Hematopoietic multipotent progenitor cell treated with erythropoietin and hydrocortisone succinate and interleukin-3 and kit ligand, for 8 days (in vitro differentiated cells): ENCODE results near the gene PLCXD3.
"Not testable (repeated sequence)": the region's sequence is repeated elsewhere in the genome, so short reads cannot be mapped to it uniquely, and the experiment has no call there.

Experiments used
- DNase-seq: peaks from one replicate; pipeline ENCODE4 v3.0.0-alpha.2; 2015

PLCXD3 gene

GRCh38 chr5:41482715-41483114 is 27.7 kb downstream of the PLCXD3 start:
- DNase-seq = no peak

- DNase-seq = no peak
These were observed 28.2 kb downstream of the PLCXD3 start for GRCh38 chr5:41482173-41482572.

DNA sequence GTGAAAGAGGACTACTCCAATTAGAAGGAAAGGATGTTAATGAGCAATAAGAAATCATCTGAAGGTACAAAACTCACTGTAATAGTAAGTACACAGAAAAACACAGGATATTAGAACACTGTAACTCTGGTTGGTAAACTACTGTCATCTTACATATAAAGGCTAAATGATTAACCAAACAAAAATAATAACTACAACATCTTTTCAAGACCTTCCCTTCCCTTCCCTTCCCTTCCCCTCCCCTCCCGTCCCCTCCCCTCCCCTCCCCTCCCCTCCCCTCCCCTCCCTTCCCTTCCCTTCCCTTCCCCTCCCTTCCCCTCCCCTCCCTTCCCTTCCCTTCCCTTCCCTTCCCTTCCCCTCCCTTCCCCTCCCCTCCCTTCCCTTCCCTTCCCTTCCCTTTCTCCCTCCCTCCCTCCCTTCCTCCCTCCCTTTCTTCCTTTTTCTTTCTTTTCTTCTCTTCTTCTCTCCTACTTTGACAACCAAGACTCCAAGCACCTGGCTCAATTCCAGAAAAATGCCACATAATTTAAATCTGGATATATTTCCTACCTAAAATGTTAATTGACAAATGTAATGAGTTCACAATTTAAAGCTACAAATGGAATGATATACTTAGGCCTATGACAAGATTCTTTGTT is 38.7 kb downstream of the PLCXD3 start:
- not testable (repeated sequence) for DNase-seq

DNA sequence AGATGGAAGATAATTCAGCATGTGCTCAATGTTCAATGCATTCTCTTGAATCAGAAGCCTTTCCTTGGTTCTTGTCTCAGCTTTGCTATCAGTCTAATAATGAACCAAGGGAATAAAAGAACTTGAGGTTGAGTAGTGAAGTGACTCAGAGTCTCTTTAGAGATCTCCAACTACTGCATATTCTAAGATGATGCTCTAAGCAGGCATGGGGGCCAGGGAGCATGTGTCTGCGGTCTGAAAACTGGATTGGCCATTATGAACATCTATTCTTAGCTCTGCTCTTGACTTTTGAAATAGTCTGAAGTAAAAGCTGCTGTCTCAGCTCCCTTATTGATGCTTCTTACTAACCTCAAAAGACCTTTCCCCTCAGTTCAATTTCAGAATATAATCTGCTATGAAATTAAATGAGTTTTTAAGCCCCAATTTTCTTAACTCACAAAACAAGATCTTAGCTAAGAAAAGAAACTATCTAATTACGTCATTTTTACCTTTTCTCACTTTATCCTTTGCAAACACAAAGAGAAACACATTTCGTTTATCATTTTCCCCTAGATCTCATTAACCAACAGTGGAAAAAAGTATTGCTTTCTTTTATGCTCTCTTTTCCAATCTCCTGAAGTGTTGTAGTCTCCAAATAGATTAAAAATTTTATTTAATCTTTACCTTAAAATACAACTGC is 44.8 kb downstream of the PLCXD3 start:
- DNase-seq = no peak

GRCh38 chr5:41459557-41459956 is 50.8 kb downstream of the PLCXD3 start:
- no peak for DNase-seq

DNA sequence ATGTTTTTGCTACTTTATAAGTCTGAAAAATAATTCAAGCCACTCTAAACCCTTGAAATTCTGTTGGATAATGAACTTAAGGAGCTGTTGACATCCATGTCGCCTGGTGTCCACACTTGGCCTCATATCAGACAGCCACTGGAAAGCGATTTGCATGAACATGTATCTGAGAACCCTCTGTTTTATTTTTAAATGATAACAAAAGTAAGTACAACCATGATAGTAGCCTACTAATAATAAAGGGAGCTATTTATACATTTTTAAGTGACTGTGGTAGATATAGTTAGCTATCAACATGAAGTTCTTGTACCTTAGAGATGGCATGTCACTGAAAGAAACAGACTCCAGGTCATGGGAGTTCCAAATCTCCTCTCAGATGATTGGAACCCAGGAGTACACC is 53.3 kb downstream of the PLCXD3 start:
- DNase-seq = no peak

- no peak for DNase-seq
These were observed 57.9 kb downstream of the PLCXD3 start for GRCh38 chr5:41452506-41452905.

- DNase-seq = no peak
These were observed 62.5 kb downstream of the PLCXD3 start for GRCh38 chr5:41447650-41448510.

DNA sequence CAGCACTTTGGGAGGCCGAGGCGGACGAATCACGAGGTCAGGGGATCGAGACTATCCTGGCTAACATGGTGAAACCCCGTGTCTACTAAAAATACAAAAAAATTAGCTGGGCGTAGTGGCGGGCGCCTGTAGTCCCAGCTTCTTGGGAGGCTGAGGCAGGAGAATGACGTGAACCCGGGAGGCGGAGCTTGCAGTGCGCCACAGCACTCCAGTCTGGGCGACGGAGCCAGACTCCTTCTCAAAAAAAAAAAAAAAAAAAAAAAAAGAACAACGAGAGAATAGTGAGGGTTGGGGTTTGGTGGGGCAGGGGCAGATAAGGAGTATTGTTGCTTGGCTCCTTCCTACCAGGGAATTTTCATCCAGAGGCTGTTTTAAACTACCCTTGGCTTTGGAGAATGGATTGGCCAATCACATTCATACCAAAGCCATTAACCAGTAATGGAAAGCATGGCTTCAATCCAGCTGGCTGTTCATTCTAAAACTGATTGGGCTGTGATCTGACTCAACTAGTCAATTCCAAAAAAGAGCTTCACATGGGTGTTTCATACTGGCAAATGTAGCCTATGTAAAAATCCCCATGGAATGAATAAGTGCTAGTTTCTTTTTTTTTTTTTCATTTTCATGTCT is 64.4 kb downstream of the PLCXD3 start:
- no peak for DNase-seq

GRCh38 chr5:41435276-41435675 is 75.1 kb downstream of the PLCXD3 start:
- no peak for DNase-seq

DNA sequence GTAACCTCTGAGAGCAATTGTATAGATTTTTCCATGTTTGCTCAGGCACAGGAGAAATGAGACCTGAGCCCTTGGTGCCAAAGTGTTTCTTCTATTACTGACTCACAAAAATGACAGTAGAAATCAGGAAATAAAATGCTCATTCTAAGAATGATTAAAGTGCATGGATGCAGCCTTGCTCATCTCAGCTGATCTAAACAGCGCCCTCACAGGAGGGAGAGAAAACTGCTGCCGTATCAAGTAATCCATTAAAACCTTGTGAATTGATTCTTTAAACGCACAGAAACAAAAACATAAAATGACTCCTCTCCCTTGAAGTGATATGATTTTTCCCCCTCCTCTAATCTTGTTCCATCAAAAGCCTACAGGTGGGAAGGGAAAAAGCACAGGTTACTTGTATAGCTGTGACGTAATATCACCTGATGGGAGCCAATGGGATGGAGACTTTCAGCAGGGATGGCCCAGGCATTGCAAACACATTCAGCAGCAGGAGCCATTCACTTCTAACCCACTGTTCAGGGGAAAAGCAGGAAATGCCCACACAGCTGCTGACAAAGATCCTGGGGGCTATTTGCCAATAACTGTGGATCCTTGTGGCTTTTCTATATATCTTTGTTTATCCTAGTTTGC is 76.7 kb downstream of the PLCXD3 start:
- DNase-seq = no peak

GRCh38 chr5:41432481-41433253 is 77.7 kb downstream of the PLCXD3 start:
- DNase-seq = no peak

DNA sequence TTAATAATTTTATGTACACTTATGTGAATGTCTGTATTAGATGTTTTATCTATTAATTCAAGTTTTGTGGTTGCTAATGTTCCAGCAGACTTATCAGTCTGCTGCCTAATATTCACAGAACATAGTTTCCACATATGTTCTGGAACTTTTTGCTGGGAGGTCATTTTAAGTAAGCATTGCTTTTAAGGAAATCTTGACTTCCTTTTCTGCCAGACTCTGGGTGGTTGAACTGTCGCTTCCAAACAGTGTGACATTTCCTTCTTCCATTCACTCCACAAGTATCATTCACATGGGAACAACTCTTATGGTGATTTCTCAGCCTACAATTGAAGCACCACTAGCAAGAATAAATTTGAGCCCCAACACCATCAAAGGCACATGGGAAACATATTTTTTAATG is 82.9 kb downstream of the PLCXD3 start:
- no peak for DNase-seq

GRCh38 chr5:41425736-41426135 is 84.7 kb downstream of the PLCXD3 start:
- DNase-seq = no peak

- DNase-seq = no peak
These were observed 89.8 kb downstream of the PLCXD3 start for GRCh38 chr5:41420492-41421067.

DNA sequence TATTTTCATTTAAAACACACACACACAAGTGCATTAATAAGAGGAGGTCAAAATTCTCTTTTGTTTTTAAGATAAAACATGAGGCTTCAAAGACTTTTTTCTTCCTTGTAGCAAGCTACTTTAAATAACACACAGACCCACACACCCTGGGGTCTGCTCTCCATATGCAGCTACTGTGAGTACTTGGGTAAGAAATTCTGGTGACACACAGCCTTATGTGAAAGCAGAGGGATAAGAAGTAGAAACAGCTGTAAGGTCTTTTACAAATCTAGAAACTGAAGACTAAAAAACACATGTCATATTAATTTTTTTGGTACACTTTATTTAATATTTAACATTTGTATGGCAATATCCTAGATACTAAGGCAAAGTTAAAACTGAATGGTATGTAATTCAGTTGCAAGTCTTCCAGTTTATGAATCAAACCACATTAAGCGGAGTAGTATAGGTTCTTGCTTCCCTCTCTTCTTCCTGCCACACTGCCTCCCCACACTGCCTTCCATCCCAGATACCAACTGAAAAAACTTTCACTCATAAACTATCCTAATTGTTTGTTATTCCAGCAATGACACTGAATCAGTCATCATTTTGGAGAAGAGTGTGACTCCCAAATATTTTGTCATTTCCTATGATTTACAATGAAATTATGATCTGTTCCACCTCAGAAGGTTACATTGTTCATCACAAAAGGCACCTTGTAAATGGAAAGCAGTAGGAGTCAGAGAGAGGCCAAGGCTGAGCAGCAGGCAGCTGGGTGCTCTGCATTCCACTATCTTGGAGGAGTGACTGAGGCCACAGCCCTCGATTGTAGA is 92.0 kb downstream of the PLCXD3 start:
- no peak for DNase-seq

DNA sequence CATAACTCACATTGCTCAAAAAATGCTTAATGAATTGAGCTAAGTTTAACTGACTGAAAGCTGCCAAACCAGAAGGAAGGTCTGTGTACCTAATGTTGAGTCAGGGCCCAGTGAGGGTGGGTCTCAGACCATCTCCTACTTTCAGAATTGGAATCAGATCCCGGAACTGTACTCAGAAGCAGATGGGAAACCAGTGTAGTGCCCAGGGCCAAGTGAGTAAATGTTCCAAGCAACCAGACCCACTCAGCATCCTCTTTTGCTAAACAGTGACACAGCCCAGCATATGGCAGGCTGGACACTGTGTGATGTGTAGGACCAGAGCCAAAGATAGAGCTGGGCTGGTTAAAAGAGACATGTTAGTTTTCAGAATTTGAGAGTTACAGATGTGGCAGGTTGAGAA is 94.1 kb downstream of the PLCXD3 start:
- no peak for DNase-seq

DNA sequence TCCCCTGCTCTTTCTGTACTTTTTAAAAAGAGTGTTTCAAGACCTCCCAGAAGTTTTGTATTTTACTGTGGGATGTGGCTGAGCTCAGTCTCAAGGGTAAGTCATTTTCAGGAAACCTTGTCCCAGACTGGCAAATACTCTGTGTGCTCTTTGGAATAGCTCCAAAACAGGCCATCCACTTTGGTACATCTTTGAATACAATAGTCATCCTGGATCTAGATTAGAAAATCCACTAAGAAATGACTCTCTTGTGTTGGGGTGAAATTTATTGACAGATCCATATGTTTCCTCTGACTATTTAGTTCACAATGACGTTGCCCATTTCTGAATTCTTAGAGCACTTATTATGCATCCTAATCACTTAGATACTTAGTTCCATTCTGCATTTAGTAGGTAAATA is 95.2 kb downstream of the PLCXD3 start:
- DNase-seq = no peak

GRCh38 chr5:41414598-41414997 is 95.8 kb downstream of the PLCXD3 start:
- no peak for DNase-seq

DNA sequence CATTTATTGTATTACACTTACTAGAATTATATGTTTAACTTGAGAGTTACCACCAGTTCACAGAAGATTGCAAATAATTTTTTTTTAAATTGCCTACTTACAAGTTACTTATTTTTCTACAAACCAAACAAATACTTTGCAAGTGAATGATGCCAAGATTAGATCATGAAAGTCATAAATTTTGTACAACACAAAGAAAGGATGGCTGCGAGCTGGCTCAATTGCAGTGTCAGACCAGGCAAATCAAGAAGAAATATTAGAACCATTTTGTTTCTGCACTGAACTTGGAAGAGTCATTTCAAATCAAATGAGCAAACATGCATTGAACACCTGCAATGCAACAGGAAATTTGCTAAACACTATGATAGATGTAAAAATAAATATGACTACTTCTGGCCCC is 97.3 kb downstream of the PLCXD3 start:
- DNase-seq = no peak

DNA sequence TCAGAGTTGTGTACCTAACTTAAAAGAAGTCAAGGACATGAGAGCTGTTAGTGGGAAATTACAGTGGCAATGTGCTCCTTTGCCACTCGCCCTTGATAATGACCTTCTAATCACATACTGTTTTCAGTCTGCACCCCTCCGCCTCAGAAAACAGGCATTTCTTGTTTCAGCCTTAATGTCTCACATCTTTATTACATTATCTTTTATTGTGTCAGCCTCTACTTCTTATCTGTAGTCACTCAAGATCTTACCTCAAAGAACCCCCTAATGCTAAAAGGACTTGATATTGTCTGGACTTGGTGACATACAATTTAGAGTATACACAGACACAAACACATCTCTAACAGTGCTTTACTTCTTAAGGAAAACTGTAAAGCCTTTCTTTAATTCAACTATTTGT is 97.9 kb downstream of the PLCXD3 start:
- no peak for DNase-seq
